Activated effector memory CD4-positive, alpha-beta T cell treated with Interleukin-2 at 50 U/mL for 16 hours (primary cell): Measurements from ENCODE around the gene CLECL1.
"Not testable (repeated sequence)": the region's sequence is repeated elsewhere in the genome, so short reads cannot be mapped to it uniquely, and the experiment has no call there.

Source experiments
- DNase-seq: peaks from one replicate; pipeline ENCODE4 v3.0.0-alpha.2; 2020

CLECL1 gene

GRCh38 chr12:9692909-9693308 is 40.0 kb downstream of the CLECL1 start:
- no peak for DNase-seq

- no peak for DNase-seq
Observed at GRCh38 chr12:9687228-9687627, 45.7 kb downstream of the CLECL1 start.

GRCh38 chr12:9685915-9686314 is 47.0 kb downstream of the CLECL1 start:
- DNase-seq, result no peak

GRCh38 chr12:9685366-9685765 is 47.5 kb downstream of the CLECL1 start:
- not testable (repeated sequence) for DNase-seq

- DNase-seq, result not testable (repeated sequence)
Observed at GRCh38 chr12:9682949-9683348, 49.9 kb downstream of the CLECL1 start.

GRCh38 chr12:9682508-9682907 is 50.4 kb downstream of the CLECL1 start:
- DNase-seq, result not testable (repeated sequence)

GRCh38 chr12:9674226-9674590 is 58.7 kb downstream of the CLECL1 start:
- peak; percentile 39 for DNase-seq

GRCh38 chr12:9673404-9674225 is 59.3 kb downstream of the CLECL1 start:
- peak; percentile 39 for DNase-seq
